GM18861 (cell line): ENCODE measurements around the gene TIMM13.
"Not testable (repeated sequence)": the region's sequence is repeated elsewhere in the genome, so short reads cannot be mapped to it uniquely, and the experiment has no call there.

ENCODE experiments used
- ATAC-seq: cut with Tn5 transposase; IDR thresholded peaks from one replicate; pipeline ENCODE4 v1.9.1; 2021; ENCODE audit not compliant: unreplicated experiment

The TIMM13 gene

DNA sequence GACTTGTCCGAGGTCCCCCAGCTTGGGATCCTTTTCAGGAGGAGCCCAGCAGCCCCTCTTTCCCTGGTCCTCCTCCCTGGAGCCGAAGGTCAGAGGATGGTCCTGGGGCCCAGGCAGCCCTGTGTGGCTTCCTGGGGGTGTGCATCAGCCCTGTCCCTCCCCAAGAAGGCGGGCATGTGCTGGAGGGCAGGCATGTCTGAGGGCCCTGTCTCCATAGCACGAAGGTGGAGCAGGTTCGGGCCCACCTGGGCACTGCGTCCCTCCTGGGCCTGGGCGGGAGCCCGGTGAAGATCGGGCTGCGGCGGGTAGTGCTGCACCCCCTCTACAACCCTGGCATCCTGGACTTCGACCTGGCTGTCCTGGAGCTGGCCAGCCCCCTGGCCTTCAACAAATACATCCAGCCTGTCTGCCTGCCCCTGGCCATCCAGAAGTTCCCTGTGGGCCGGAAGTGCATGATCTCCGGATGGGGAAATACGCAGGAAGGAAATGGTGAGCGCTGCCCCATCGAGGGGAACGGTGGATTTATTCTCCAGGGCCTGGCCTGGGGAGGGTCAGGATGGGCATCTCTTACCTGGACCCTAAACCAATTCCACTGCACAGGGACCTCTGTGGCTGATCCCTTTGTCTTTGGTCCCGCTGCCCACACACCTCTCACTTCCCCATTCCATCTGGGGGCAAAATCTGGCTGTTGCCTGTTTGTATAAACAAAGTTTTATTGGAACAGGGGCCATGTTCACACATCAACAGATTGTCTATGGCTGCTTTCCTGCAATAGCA, 10.9 kb downstream of the TIMM13 start:
- no peak for ATAC-seq

DNA sequence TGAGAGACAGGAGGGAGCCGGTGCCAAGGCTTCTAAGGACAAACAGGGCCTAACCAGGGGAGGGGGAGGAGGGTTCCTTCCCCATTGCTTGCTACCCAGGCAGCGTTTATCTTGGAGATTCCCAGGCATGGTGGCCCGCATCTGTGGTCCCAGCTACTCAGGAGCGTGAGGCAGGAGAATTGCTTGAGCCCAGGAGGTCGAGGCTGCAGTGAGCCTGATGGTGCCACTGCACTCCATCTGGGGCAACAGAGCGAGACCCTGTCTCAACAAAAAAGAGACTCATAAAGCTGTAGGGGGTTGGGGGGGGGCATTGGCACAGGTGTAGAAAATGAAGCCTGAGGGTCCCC, 11.4 kb downstream of the TIMM13 start:
- no peak for ATAC-seq

DNA sequence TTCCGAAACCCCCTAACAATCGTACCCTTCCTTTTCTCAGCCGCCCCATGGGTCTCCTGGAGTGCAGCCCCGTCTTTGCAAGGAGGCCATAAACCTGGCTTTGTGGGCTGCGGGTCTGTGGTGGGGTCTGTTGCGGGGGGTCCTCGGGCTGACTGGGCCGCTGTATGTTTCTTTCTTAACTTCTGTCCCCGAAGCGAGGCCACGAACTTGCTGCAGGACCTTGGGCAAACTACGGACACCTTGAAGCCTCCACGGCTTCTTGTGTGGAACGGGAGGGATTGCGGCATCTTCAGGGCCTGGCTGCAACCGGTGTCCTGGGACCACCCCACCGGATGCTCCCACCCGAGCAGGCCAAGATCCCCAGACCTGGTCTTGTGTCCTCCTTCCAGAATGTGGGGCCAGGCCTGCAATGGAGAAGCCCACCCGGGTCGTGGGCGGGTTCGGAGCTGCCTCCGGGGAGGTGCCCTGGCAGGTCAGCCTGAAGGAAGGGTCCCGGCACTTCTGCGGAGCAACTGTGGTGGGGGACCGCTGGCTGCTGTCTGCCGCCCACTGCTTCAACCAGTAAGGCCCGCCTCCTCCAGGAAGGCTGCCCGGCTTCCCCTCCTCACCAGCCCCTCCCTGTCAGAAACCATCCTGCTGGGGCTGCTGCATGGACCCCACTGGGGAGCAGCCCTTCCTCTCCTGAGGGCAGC, 12.0 kb downstream of the TIMM13 start:
- ATAC-seq, result no peak

DNA sequence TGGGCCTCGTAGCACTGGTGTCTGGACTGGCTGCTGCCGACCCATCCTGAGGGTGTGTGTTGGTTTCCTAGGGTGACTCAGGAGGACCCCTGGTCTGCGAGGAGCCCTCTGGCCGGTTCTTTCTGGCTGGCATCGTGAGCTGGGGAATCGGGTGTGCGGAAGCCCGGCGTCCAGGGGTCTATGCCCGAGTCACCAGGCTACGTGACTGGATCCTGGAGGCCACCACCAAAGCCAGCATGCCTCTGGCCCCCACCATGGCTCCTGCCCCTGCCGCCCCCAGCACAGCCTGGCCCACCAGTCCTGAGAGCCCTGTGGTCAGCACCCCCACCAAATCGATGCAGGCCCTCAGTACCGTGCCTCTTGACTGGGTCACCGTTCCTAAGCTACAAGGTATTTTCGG, 13.8 kb downstream of the TIMM13 start:
- ATAC-seq, result no peak

DNA sequence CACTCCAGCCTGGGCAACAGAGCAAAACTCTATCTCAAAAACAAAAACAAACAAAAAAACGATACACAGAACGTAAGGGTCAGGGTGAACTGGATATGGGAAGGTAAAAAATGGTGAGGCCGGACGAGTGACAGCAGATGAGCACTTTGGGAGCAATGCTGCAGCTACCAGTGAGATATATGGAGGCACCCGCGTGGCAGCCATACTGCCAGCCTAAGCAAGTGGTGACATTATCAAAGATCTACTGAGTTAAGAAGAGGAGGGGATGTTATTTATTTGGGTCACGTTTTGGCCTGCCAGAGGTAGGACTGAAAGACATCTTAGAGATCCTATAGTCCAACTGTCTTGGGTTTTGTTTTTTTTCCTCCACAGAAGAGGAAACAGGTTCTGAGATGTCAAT, 14.2 kb downstream of the TIMM13 start:
- no peak for ATAC-seq

DNA sequence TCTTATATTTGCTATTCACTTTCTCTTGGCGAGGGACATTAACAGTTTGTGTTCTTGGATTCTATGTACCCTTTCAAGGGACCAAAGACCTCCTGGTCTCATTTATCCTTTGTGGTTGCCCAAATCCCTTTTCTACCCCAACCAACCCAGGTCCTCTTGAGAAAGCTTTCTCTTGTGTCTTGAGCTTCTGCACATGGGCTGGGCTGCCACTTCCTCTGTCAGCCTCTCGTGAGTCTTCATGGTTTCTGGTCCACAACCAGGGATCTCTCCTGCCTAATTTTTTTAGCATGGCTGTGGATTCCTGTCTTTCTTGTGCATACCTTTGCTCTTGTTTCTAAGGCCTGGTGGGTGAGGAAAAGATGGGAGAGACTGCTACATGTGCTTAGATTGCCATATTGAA, 14.9 kb downstream of the TIMM13 start:
- no peak for ATAC-seq

DNA sequence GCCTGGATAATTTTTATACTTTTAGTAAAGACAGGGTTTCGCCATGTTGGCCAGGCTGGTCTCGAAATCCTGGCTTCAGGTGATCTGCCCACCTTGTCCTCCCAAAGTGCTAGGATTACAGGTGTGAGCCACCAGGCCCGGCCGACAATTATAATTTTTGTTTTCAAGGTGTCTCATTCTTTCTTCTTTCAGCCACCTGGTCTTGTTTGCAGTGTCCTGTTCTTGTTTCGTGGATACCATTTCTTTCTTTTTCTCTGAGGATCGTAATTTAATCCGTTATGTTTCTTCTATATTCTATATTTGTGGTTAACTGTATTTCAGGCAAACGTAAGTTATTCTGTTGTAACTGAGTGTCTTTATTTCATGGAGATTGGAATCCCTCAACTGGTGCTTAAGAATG, 15.7 kb downstream of the TIMM13 start:
- ATAC-seq, result no peak

DNA sequence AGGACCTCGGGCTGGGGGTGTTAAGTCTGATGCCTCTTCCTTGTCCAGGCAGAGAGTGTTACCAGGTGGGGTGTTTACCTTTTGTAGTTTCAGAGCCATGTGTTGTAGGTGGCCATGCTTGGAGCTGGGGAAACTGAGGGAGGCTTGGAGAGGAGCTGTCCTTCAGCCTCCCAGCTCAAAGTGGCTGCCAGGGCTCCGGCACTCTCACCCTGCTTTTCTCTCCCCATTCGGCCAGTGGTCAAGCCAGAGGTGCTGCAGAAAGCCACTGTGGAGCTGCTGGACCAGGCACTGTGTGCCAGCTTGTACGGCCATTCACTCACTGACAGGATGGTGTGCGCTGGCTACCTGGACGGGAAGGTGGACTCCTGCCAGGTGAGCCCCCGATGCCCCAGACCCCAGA, 17.4 kb downstream of the TIMM13 start:
- no peak for ATAC-seq

DNA sequence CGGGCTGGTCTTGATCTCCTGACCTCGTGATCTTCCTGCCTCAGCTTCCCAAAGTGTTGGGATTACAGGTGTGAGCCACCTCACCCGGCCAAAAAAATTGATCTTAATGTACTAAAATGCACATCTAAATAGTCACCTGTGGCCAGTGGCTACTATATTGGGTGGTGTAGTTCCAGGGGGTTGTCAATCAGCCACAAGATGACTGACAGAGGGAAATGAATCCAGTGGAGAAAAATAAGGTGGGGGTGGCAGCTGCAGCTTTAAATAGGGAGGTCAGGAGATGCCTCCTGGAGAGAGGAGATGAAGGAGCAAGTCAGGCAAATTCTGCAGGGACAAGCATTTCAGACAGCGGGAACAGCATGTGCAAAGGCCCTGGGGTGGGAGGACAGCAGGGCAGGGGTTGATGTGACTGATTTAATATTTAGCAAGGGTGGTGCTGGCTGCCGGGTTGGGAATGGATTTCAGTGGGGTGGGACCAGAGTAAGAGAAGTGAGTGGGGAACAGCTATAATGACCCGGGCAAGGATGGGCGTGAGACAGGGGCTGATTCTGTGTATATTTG, 18.0 kb downstream of the TIMM13 start:
- no peak for ATAC-seq

DNA sequence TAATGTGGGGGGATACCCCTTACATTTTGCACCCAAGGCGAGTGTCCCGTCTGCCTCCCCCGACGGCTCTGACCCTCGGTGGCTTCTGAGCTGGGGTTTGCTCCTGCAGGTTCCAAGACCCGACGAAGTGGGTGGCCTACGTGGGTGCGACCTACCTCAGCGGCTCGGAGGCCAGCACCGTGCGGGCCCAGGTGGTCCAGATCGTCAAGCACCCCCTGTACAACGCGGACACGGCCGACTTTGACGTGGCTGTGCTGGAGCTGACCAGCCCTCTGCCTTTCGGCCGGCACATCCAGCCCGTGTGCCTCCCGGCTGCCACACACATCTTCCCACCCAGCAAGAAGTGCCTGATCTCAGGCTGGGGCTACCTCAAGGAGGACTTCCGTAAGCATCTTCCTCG, 19.1 kb downstream of the TIMM13 start:
- no peak for ATAC-seq

DNA sequence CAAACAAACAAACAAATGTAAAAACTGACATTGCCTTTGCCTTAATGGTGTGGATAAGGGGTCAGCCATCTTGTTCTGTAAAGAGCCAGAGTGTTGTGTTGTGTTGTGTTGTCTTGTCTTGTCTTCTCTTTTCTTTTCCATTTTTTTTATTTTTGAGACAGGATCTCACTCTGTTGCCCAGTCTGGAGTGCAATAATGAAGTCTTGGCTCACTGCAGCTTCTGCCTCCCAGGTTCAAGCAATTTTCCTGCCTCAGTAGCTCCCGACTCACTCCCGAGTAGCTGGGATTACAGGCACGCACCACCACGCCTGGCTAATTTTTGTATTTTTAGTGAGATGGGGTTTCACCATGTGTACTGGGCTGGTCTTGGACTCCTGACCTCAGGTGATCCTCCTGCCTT, 27.8 kb downstream of the TIMM13 start:
- no peak for ATAC-seq

DNA sequence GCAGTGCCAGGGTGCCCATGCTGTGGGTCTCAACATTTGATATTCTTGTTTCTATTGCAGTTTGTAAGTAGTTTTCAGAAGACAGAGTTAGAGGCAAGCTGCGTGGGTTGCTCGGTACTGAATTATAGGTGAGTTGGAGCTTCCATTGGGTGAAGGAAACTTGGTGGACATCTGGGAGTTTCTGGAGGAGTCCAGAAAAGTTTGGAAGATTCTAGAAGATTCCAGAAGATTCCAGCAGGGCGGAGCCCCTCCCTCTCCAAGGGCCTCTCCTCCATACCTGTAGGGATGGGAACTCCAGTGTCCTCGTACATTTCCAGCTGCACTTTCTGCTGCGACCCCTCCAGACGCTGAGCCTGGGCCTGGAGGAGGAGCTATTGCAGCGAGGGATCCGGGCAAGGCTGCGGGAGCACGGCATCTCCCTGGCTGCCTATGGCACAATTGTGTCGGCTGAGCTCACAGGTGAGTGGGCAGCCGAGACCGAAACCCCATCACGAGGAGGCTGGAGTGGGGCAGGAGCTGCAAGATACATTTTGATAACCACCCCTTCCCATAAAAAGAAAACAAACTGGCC, 28.6 kb downstream of the TIMM13 start:
- ATAC-seq, result no peak

DNA sequence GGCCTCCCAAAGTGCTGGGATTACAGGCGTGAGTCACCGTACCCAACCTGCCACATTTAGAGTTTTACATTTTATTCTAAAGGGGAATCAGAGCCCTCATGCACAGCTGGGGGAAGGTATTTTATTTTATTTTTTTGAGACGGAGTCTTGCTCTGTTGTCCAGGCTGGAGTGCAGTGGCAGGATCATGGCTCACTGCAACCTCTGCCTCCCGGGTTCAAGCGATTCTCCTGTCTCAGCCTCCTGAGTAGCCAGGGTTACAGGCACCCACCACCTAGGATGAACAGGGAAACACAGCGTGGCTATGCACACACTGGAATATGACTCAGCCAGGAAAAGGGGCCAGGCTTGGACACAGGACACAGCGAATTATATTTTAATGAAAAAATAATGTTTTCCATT, 30.2 kb downstream of the TIMM13 start:
- not testable (repeated sequence) for ATAC-seq

DNA sequence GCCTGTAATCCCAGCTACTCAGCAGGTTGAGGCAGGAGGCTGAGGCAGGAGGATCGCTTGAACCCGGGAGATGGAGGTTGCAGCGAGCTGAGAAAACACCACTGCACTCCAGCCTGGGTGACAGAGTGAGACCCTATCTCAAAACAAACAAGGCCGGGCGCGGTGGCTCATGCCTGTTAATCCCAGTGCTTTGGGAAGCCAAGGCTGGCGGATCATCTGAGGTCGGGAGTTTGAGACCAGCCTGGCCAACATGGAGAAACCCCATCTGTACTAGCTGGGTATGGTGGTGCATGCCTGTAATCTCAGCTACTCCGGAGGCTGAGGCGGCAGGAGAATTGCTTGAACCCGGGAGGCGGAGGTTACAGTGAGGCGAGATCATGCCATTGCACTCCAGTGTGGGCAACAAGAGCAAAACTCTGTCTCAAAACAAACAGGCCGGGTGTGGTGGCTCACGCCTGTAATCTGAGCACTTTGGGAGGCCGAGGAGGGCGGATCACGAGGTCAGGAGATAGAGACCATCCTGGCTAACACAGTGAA, 32.0 kb downstream of the TIMM13 start:
- ATAC-seq, result not testable (repeated sequence)

DNA sequence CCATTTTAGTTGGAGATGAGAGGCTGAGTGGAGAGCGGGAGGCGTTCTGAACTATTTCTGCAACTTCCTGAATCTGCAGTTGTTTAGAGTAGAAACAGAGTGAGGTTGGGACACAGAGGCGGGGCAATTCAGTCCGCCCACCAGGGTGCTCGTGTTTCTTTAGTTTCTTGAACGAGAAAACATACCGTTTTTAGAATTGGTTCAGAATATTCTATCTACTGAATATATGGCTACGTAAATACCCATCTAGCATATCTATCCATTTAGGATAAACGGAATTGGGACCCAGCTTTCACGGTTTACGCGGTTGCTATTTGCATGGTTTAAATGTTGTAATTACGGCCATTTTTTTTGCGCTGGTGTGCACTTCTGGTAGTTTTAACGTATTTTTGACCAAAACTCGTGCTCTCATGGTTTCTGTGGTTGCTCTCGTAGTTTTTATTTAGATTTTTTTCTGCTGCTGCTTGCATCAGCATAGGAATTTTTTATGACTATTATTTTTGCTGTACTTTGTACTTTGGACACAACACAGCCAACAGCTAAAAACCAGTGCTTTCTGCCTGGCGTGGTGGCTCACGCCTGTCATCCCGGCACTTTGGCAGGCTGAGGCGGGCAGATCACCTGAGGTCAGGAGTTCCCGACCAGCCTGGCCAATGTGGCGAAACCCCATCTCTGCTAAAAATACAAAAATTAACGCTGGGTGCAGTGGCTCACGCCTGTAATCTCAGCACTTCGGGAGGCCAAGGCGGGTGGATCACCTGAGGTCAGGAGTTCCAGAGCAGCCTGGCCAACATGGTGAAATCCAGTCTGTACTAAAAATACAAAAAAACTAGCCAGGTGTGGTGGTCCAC, 32.7 kb downstream of the TIMM13 start:
- ATAC-seq, result no peak

DNA sequence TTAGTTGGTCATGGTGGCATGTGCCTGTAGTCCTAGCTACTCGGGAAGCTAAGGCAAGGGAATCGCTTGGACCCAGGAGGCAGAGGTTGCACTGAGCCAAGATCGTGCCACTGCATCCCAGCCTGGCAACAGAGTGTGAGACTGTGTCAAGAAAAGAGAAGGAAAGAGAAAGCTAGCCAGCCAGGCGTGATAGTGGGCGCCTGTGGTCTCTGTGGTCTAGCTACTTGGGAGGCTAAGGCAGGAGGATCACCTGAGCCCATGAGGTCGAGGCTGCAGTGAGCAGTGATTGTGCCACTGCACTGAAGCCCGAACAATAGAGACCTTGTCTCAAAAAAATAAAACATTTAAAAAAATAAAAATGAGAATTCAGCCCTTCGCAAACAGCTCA, 33.3 kb downstream of the TIMM13 start:
- ATAC-seq, result no peak

DNA sequence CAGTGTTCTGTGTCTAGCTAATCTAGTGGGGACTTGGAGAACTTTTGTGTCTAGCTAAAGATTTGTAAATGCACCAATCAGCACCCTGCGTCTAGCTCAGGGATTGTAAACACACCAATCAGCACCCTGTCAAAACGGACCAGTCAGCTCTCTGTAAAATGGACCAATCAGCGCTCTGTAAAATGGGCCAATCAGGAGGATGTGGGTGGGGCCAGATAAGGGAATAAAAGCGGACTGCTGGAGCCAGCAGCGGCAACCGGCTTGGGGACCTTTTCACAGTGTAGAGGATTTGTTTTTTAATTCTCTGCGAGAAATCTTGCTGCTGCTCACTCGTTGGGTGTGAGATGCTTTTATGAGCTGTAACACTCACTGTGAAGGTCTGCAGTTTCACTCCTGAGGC, 34.5 kb downstream of the TIMM13 start:
- ATAC-seq, result not testable (repeated sequence)

DNA sequence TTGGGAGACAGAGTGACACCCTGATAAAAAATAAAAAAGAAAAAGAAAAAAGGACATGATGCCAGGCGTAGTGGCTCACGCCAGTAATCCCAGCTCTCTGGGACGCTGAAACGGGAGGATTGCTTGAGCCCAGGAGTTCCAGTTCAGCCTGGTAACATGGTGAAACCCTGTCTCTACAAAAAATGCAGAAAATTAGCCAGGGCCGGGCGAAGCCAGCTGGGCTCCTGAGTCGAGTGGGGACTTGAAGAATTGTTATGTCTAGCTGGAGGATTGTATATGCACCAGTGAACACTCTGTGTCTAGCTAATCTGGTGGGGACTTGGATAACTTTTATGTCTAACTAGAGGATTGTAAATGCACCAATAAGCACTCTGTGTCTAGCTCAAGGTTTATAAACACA, 35.0 kb downstream of the TIMM13 start:
- no peak for ATAC-seq

DNA sequence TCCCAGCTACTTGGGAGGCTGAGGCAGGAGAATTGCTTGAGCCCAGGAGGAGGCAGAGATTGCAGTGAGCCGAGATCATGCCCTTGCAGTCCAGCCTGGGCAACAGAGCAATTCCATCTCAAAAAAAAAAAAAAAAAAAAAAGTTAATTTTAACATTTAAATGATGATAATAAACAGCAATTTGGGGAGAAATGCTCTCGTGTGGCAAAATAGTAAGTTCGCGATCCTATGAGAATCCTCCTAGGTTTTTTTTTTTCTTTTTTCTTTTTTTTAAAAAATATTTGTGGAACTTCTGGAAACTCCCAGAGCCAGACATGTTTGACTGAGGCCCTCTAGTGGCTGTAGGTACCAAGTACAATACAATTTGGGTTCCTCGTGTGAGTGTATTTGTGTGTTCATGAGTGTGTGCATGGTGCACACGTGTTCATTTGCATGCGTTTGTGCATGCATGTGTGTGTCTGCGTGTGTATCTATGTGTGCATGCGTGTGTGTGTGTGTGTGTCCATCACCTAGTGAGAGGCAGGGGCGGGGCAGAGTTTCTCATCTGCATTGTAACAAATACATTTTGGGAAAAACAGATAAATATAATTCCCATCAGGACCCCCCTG, 36.2 kb downstream of the TIMM13 start:
- no peak for ATAC-seq

DNA sequence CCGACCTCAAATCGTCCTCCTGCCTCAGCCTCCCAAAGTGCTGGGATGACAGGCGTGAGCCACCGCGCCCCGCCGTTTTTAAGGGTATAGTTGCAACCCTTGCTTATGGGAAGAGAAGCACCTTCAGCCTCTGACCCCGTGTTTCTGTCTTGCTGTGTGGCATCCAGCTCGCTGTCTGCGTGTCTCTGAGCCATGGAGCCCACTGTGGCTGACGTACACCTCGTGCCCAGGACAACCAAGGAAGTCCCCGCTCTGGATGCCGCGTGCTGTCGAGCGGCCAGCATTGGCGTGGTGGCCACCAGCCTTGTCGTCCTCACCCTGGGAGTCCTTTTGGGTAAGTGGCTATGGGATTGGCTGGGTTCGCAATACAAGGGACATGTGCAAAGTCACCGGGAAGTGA, 37.8 kb downstream of the TIMM13 start:
- ATAC-seq, result no peak
